CD4-positive, alpha-beta T cell (primary cell): ENCODE data around the gene CABP2. TPM values are rescaled to one million over a fixed set of nuclear protein-coding genes. Genes with fewer than 3 reads are reported as not detected.
"Not testable (repeated sequence)": the region's sequence is repeated elsewhere in the genome, so short reads cannot be mapped to it uniquely, and the experiment has no call there.

ENCODE experiments used
- ATAC-seq: fragments of 200-7000 bp; cut with Tn5 transposase; one replicate; pipeline ENCODE4 v1.10.0; 2022; ENCODE audit warnings: mild to moderate bottlenecking; ENCODE audit not compliant: poor library complexity
- CTCF ChIA-PET: fragments of 350-600 bp; sonication (Branson Sonifier 250); formaldehyde crosslinking; loops from one replicate; lab custom pipeline; 2021; ENCODE audit warnings: antibody characterized with exemption, inconsistent platforms; lab: Charles Lee
- POLR2A ChIA-PET: fragments of 350-600 bp; sonication (Branson Sonifier 250); formaldehyde crosslinking; loops from one replicate; lab custom pipeline; 2021; ENCODE audit warnings: antibody characterized with exemption, inconsistent platforms; lab: Charles Lee
- DNase-seq, 14 experiments: peaks; one replicate each; pipeline ENCODE4 v3.0.0-alpha.2; 2013 to 2020; ENCODE audit warnings: mixed read lengths in 2 of 14
- H3K27ac ChIP-seq, 2 donors: one replicate each; pipeline versions ENCODE4 v1.5.1 to v1.7.0; 2013; ENCODE audit warnings: low read length in 2 of 2, low read depth in 1 of 2, mild to moderate bottlenecking in 1 of 2
- H3K27me3 ChIP-seq, 2 experiments: 1 replicate in 1 of 2; 2 replicates in 1 of 2; pipeline versions ENCODE4 v1.6.1 to v1.7.0; 2013; ENCODE audit warnings: low read length in 2 of 2, control low read depth in 1 of 2, mild to moderate bottlenecking in 1 of 2, moderate library complexity in 1 of 2; ENCODE audit not compliant: insufficient read depth in 2 of 2, control insufficient read depth in 1 of 2
- H3K36me3 ChIP-seq: one replicate; pipeline ENCODE4 v1.6.1; 2013; ENCODE audit warnings: low read length, control low read depth; ENCODE audit not compliant: insufficient read depth
- H3K4me1 ChIP-seq: one replicate; pipeline ENCODE4 v1.6.1; 2013; ENCODE audit warnings: low read length, control low read depth; ENCODE audit not compliant: insufficient read depth
- H3K4me3 ChIP-seq: one replicate; pipeline ENCODE4 v1.5.1; 2013; ENCODE audit warnings: mild to moderate bottlenecking, low read length, moderate library complexity
- H3K9me3 ChIP-seq, 2 experiments: 1 replicate in 1 of 2; 2 replicates in 1 of 2; pipeline versions ENCODE4 v1.6.1 to v1.7.0; 2013; ENCODE audit warnings: low read length in 2 of 2, mild to moderate bottlenecking in 2 of 2, control low read depth in 1 of 2, moderate library complexity in 1 of 2; ENCODE audit not compliant: control insufficient read depth in 1 of 2, insufficient read depth in 1 of 2
- H3K27ac Mint-ChIP-seq: one replicate; pipeline ENCODE4 v1.8.0; 2020; ENCODE audit warnings: mixed read lengths
- H3K27me3 Mint-ChIP-seq: one replicate; pipeline ENCODE4 v1.8.0; 2021; ENCODE audit warnings: mixed read lengths
- H3K36me3 Mint-ChIP-seq: one replicate; pipeline ENCODE4 v1.8.0; 2021; ENCODE audit warnings: low read depth, mixed read lengths
- H3K4me1 Mint-ChIP-seq: one replicate; pipeline ENCODE4 v1.8.0; 2021; ENCODE audit warnings: low read depth, mixed read lengths
- H3K4me3 Mint-ChIP-seq: one replicate; pipeline ENCODE4 v1.8.0; 2020; ENCODE audit warnings: mild to moderate bottlenecking, mixed read lengths
- H3K9me3 Mint-ChIP-seq: one replicate; pipeline ENCODE4 v1.8.0; 2020; ENCODE audit warnings: mixed read lengths
- CTCF ChIP-seq: fragments of 200-600 bp; IDR thresholded peaks from one replicate; pipeline ENCODE4 v1.8.0; 2022; ENCODE audit warnings: antibody characterized with exemption, mild to moderate bottlenecking
- intact Hi-C, 2 experiments: fragments of 100-400 bp; cut with DNase I in 1 of 2; cut with micrococcal nuclease in 1 of 2; formaldehyde crosslinking; loops; one replicate each; pipeline versions ENCODE4 v1.15.1 to v1.9.0; 2023 to 2025; cut with DNase I, micrococcal nuclease
- total RNA-seq, 174 experiments: library from RNA in 2 of 174; stranded (reverse) in 2 of 174; gene quantifications; one replicate each; pipeline ENCODE4 v1.2.3 and lab custom pipeline; 2021 to 2026

The CABP2 gene
- total RNA-seq, 2 experiments from 2014 or later: not detected

- ChIA-PET CTCF (no interaction called here), POLR2A (no interaction called here)
- Mint-ChIP-seq H3K27ac (no peak overlapping the region), H3K4me3 (no peak overlapping the region), H3K9me3 (no peaks in the 10 kb centered on the region), H3K27me3 (peaks cover 4% of the 10 kb centered on the region), H3K36me3 (no peaks in the 10 kb centered on the region), H3K4me1 (no peaks in the 10 kb centered on the region)
- Histone ChIP-seq H3K9me3 (no peaks in the 10 kb centered on the region), H3K27ac (no peak overlapping the region), H3K4me1 (no peaks in the 10 kb centered on the region), H3K27me3 (no peaks in the 10 kb centered on the region), H3K36me3 (no peaks in the 10 kb centered on the region), H3K4me3 (no peak overlapping the region)
- TF ChIP-seq CTCF: no peak
- ATAC-seq: no peak
- intact Hi-C loops: no loop called here
- DNase-seq: no peak
Observed at GRCh38 chr11:67556244-67556643, 33.0 kb upstream of the CABP2 start.

DNA sequence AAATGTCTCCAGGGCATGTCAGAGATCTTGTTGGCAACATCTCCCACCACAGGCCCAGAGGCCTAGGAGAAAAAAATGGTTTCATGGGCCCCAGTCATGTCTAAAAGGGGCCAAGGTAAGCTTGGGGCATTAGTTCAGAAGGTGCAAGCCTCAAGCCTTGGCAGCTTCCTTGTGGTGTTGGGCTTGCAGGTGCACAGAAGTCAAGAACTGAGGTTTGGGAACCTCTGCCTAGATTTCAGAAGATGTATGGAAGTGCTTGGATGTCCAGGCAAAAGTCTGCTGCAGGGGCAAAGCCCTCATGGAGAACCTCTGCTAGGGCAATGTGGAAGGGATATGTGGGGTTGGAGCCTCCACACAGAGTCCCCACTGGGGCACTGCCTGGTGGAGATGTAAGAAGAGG, 28.5 kb upstream of the CABP2 start:
- H3K27ac ChIP-seq, H3K4me1 Mint-ChIP-seq, H3K27me3 Mint-ChIP-seq, ATAC-seq, H3K27me3 ChIP-seq, H3K4me1 ChIP-seq, H3K9me3 ChIP-seq, H3K4me3 Mint-ChIP-seq, H3K36me3 ChIP-seq, H3K4me3 ChIP-seq, intact Hi-C loops, DNase-seq, H3K27ac Mint-ChIP-seq, H3K9me3 Mint-ChIP-seq, H3K36me3 Mint-ChIP-seq: not testable (repeated sequence)
- POLR2A ChIA-PET: interaction anchor here (0.6 kb wide), 1 partner anchor 8 kb away, joined by 3 read pairs; no protein-coding TSS in a partner anchor
- CTCF ChIA-PET: interaction anchor here (1.2 kb wide), 1 partner anchor 150 kb away, joined by 3 read pairs; the partner anchor contains the start of gene PPP1CA

GRCh38 chr11:67551127-67551526, 27.9 kb upstream of the CABP2 start:
- TF ChIP-seq CTCF: no peak
- ATAC-seq: no peak
- H3K9me3 Mint-ChIP-seq: peaks cover 5% of the 10 kb centered on the region
- POLR2A ChIA-PET: no interaction called here
- Histone ChIP-seq H3K4me3 (no peak overlapping the region), H3K9me3 (no peaks in the 10 kb centered on the region), H3K27ac (no peak overlapping the region), H3K4me1 (no peaks in the 10 kb centered on the region), H3K36me3 (no peaks in the 10 kb centered on the region), H3K27me3 (no peaks in the 10 kb centered on the region)
- no peak overlapping the region for H3K4me3 Mint-ChIP-seq
- intact Hi-C loops: no loop called here
- H3K27ac Mint-ChIP-seq: no peak overlapping the region
- no peak for DNase-seq
- CTCF ChIA-PET: no interaction called here
- peaks cover 7% of the 10 kb centered on the region for H3K27me3 Mint-ChIP-seq
- no peaks in the 10 kb centered on the region for H3K36me3 Mint-ChIP-seq
- H3K4me1 Mint-ChIP-seq: no peaks in the 10 kb centered on the region

GRCh38 chr11:67548555-67549110, 25.4 kb upstream of the CABP2 start:
- Mint-ChIP-seq H3K4me1 (no peaks in the 10 kb centered on the region), H3K27ac (no peak overlapping the region), H3K4me3 (no peak overlapping the region), H3K9me3 (peaks cover 5% of the 10 kb centered on the region), H3K27me3 (peaks cover 3% of the 10 kb centered on the region), H3K36me3 (no peaks in the 10 kb centered on the region)
- DNase-seq: no peak
- no peak overlapping the region for H3K27ac ChIP-seq
- no peaks in the 10 kb centered on the region for H3K4me1 ChIP-seq
- no peaks in the 10 kb centered on the region for H3K36me3 ChIP-seq
- ATAC-seq: no peak
- no peak overlapping the region for H3K4me3 ChIP-seq
- no peaks in the 10 kb centered on the region for H3K9me3 ChIP-seq
- no peaks in the 10 kb centered on the region for H3K27me3 ChIP-seq
- intact Hi-C loops: loop anchor here in 1 of 2 experiments (10.0 kb wide), 1 partner anchor 844 kb away; no protein-coding TSS in a partner anchor
- POLR2A ChIA-PET: no interaction called here
- CTCF ChIA-PET: interaction anchor here (1.2 kb wide), 1 partner anchor 12 kb away, joined by 3 read pairs; no protein-coding TSS in a partner anchor
- TF ChIP-seq CTCF: no peak

GRCh38 chr11:67548112-67548511, 24.9 kb upstream of the CABP2 start:
- intact Hi-C loops: loop anchor here in 1 of 2 experiments (10.0 kb wide), 1 partner anchor 843 kb away; no protein-coding TSS in a partner anchor
- H3K9me3 ChIP-seq, H3K4me3 ChIP-seq, DNase-seq, H3K36me3 Mint-ChIP-seq, H3K36me3 ChIP-seq, H3K27ac ChIP-seq, H3K4me3 Mint-ChIP-seq, H3K9me3 Mint-ChIP-seq, H3K27ac Mint-ChIP-seq, H3K4me1 ChIP-seq, POLR2A ChIA-PET, ATAC-seq, H3K4me1 Mint-ChIP-seq, H3K27me3 ChIP-seq, H3K27me3 Mint-ChIP-seq: not testable (repeated sequence)
- CTCF ChIA-PET: interaction anchor here (0.6 to 1.2 kb wide), 2 partner anchors 8 to 13 kb away, joined by 3 read pairs; no protein-coding TSS in a partner anchor
